NT2/D1 (cell line): ENCODE measurements around the gene LURAP1L.

ENCODE experiments used
- DNase-seq: peaks from one replicate; pipeline ENCODE4 v3.0.0-alpha.2; 2011; ENCODE audit warnings: low read depth, low spot score
- H3K27me3 ChIP-seq: 2 replicates; pipeline ENCODE4 v1.6.0; 2011; ENCODE audit warnings: mild to moderate bottlenecking; ENCODE audit not compliant: insufficient read length, insufficient read depth
- H3K36me3 ChIP-seq: 2 replicates; pipeline ENCODE4 v1.6.1; 2011; ENCODE audit warnings: mild to moderate bottlenecking, low read length, mixed read lengths; ENCODE audit not compliant: insufficient read depth, insufficient read length
- H3K4me1 ChIP-seq: 2 replicates; pipeline ENCODE4 v1.5.1; 2011; ENCODE audit not compliant: insufficient read depth, insufficient read length
- H3K4me3 ChIP-seq: 2 replicates; pipeline ENCODE4 v1.5.1; 2011; ENCODE audit warnings: low read depth; ENCODE audit not compliant: insufficient read length
- H3K9ac ChIP-seq: 2 replicates; pipeline ENCODE4 v1.6.0; 2011; ENCODE audit warnings: low read depth; ENCODE audit not compliant: insufficient read length
- H3K9me3 ChIP-seq: 2 replicates; pipeline ENCODE4 v1.5.1; 2011; ENCODE audit warnings: mild to moderate bottlenecking, low read length; ENCODE audit not compliant: insufficient read depth
- SUZ12 ChIP-seq: IDR thresholded peaks from 2 replicates; pipeline ENCODE4 v1.6.1; 2011; ENCODE audit not compliant: insufficient read length, insufficient read depth; ENCODE audit errors: extremely low read depth
- YY1 ChIP-seq: IDR thresholded peaks from 2 replicates; pipeline ENCODE4 v1.6.1; 2011; ENCODE audit not compliant: insufficient read length, insufficient read depth
- ZNF274 ChIP-seq: IDR thresholded peaks from 2 replicates; pipeline ENCODE4 v1.6.1; 2011; ENCODE audit warnings: mild to moderate bottlenecking, low read depth, low read length

The LURAP1L gene

DNA sequence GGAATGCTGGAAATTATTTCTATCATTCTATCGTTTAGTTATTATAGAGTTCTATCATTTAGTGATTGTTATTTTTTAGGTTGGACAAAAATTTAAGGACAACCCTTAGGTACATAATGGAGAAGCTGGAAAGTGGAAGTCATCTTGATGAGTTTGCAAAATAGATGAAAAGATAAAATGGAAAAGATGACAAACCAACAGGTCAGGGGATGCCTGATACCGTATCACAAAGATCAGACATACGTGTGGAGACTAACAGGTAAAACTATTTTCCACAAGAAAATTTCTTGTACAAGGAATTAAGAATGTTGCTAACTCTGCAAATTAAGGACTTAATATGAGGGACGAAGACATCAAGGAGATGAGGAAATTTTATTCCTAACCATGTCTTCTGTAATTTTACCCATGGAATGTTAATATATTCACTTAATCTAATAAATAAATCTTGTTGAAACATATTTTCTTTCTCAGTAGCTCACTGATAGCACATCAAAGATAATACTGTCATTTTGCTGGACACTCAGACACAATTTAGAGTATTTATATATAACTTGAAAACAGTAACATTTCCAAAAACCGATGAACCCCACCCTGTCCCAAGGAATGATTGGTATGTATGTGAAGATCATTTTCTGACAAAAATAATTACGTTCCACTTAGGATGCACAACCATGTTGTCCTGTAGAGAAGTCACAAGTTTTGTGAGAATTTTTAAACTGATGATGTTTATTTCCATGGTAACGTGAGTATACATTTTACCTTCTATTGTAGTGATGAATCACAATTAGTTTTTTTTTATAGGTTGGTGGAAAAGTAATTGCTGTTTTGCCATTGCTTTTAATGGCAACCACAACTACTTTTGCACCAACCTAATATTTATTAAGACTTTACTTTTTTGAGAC is 2.6 kb downstream of the LURAP1L start:
- no peaks in the 10 kb centered on the region for H3K36me3 ChIP-seq
- no peak for DNase-seq
- H3K9me3 ChIP-seq: no peaks in the 10 kb centered on the region
- H3K27me3 ChIP-seq: peaks cover 12% of the 10 kb centered on the region
- H3K4me3 ChIP-seq: no peak overlapping the region
- no peak for TF ChIP-seq ZNF274
- no peak for TF ChIP-seq SUZ12
- no peak for TF ChIP-seq YY1
- no peaks in the 10 kb centered on the region for H3K4me1 ChIP-seq
- no peak overlapping the region for H3K9ac ChIP-seq

DNA sequence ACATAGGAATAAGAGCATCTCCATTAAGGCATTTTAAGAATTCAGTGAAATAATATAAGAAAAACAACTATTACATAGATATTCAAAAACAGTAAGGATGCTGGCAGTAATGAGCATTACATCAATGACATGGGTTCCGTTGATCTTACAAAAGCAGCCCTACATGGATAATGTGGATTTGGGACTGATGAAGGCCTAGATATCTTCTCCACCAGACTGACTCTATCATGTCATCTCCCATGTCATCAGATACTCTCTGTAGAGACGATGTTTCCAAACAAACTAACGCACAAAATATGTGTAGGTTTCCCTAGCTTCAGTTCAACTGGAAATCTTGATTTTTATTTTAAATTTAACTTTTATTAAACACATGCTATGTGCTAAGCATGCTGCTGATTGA is 3.6 kb downstream of the LURAP1L start:
- peaks cover 12% of the 10 kb centered on the region for H3K27me3 ChIP-seq
- H3K4me1 ChIP-seq: no peaks in the 10 kb centered on the region
- H3K4me3 ChIP-seq: no peak overlapping the region
- H3K9ac ChIP-seq: no peak overlapping the region
- TF ChIP-seq ZNF274 (no peak), SUZ12 (no peak), YY1 (no peak)
- DNase-seq: no peak
- no peaks in the 10 kb centered on the region for H3K36me3 ChIP-seq
- H3K9me3 ChIP-seq: no peaks in the 10 kb centered on the region; the same call in 1 of the 2 replicates

DNA sequence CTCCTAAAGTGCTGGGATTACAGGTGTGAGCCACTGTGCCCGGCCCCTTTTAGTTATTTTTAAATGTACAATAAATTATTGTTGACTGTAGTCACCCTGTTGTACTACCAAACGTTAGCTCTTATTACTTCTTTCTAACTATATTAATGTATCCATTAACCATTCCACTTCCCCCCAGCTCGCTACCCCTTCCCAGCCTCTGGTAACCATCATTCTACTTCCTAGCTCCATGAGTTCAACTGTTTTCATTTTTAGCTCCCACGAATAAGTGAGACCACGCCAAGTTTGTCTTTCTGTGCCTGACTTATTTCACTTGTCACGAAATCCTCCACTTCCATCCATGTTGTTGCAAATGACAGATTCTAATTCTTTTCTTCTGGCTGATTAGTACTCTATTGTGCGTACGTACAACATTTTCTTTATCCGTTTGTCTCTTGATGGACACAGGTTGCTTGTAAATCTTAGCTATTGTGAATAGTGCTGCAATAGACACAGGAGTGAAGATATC is 6.5 kb downstream of the LURAP1L start:
- DNase-seq: no peak
- Histone ChIP-seq H3K4me1 (no peaks in the 10 kb centered on the region), H3K9ac (no peak overlapping the region), H3K27me3 (no peaks in the 10 kb centered on the region), H3K9me3 (no peaks in the 10 kb centered on the region; the same call in 1 of the 2 replicates), H3K4me3 (no peak overlapping the region), H3K36me3 (no peaks in the 10 kb centered on the region)
- TF ChIP-seq SUZ12: no peak
- no peak for TF ChIP-seq YY1
- no peak for TF ChIP-seq ZNF274

DNA sequence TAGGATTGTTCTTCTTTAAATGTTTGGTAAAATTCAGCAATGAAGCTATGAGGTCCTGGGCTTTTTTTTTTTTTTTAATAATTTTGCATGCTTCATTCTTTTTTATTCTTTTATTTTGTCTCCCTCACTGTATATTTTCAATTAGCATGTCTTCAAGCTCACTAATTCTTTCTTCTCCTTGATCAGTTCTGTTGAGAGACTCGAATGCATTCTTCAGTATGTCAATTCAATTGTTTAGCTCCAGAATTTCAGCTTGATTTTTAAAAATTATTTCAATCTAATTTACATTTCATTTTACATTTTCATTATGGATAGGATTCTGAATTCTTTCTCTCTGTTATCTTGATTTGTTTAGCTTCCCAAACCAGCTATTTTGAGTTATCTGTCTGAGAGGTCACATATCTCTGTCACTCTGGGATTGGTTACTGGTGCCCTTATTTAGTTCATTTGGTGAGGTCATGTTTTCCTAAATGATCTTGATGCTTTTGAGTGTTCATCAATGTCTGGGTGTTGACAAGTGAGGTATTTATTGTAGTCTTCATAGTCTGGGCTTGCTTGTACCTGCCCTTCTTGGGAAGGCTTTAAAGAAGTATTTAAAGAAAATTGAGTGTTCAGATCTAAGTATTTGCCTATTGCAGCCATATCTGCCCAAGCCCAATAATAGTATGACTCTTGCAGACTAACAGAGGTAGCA is 9.1 kb downstream of the LURAP1L start:
- Histone ChIP-seq H3K9ac (no peak overlapping the region), H3K9me3 (no peaks in the 10 kb centered on the region; the same call in 1 of the 2 replicates), H3K4me1 (no peaks in the 10 kb centered on the region), H3K4me3 (no peak overlapping the region), H3K27me3 (no peaks in the 10 kb centered on the region), H3K36me3 (no peaks in the 10 kb centered on the region)
- no peak for DNase-seq
- TF ChIP-seq SUZ12 (no peak), ZNF274 (no peak), YY1 (no peak)

DNA sequence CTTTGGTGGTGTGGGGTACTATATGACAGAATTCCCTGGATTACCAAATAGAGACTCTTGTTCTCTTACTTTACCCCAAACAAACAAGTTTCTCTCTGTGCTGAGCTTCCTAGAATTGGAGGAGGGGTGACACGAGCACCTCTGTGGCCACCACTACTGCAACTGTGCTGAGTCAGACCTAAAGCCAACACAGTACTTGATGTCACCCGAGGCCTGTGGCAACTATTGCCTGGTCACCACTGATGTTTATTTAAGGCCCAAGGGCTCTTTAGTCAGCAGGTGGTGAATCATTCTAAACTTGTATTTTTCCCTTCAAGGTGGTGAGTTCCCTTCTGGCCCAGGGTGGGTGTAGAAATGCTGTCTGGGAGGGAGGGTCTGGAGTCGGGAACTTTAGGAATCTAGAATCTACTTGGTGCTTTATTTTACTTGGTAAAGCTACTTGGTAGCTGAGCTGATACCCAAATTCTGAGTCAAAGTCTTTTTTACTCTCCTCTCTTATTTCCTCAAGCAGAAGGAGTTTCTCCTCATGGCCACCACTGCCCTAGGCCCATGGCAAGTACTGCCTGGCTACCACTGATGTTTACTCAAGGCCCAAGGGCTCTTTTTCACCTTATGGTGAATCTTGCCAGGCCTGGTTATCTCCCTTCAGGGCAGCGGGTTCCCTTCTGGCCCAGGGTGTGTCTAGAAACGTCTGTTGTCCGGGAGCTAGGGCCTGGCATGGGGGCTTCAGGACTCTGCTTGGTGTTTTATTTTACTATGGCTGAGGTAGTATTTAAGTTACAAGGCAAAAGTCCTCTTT is 9.8 kb downstream of the LURAP1L start:
- no peaks in the 10 kb centered on the region for H3K36me3 ChIP-seq
- no peaks in the 10 kb centered on the region for H3K4me1 ChIP-seq
- no peak for DNase-seq
- H3K9me3 ChIP-seq: no peaks in the 10 kb centered on the region; the same call in 1 of the 2 replicates
- no peak overlapping the region for H3K9ac ChIP-seq
- TF ChIP-seq SUZ12: no peak
- H3K4me3 ChIP-seq: no peak overlapping the region
- H3K27me3 ChIP-seq: no peaks in the 10 kb centered on the region

DNA sequence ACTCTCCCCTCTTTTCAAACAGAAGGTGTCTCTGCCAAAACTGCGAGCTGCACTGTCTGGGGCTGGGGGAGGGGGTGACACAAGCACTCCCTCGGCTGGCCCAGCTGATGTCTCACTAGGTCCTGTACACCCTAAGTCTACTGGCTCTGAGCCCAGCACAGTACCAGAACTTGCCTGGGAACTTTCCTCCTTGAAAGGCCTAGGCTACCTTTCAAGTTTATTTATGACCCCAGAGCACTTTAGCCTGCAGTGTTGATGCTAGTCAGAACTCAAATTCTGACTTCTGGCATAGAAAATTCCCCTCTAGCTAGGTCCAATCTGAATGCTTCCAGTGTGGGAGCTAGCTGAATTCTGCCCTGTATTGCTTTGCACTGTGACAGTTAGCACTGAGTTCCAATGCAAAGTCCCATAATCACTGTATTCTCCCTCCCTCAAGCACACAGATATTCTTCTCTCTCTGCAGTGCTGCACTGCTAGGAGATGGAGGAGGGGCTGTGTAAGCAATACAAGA is 10.5 kb downstream of the LURAP1L start:
- no peak for DNase-seq
- Histone ChIP-seq H3K4me1 (no peaks in the 10 kb centered on the region), H3K9ac (no peak overlapping the region), H3K4me3 (no peak overlapping the region), H3K36me3 (no peaks in the 10 kb centered on the region), H3K9me3 (no peaks in the 10 kb centered on the region; the same call in 1 of the 2 replicates), H3K27me3 (no peaks in the 10 kb centered on the region)
- TF ChIP-seq ZNF274 (no peak), YY1 (no peak), SUZ12 (no peak)
